Astrocyte (in vitro differentiated cells and primary cell): ENCODE measurements around the gene WNT9B. TPM values are rescaled to one million over a fixed set of nuclear protein-coding genes. Genes with fewer than 3 reads are reported as not detected.

Experiments
- DNase-seq: peaks from one replicate; pipeline ENCODE4 v3.0.0-alpha.2; 2010; ENCODE audit warnings: low read depth
- FAIRE-seq: peaks from 2 replicates; lab custom pipeline; 2011; peaks lifted over from hg19 to GRCh38; lab: Jason Lieb, UNC
- H2AFZ ChIP-seq: 2 replicates; pipeline ENCODE4 v1.6.0; 2012; ENCODE audit warnings: low read depth, low read length, inconsistent platforms
- H3K27ac ChIP-seq: 2 replicates; pipeline ENCODE4 v1.5.1; 2011; ENCODE audit warnings: low read depth, low read length, inconsistent platforms
- H3K27me3 ChIP-seq: 2 replicates; pipeline ENCODE4 v1.6.0; 2011; ENCODE audit warnings: low read length, inconsistent platforms; ENCODE audit not compliant: insufficient read depth
- H3K36me3 ChIP-seq: 2 replicates; pipeline ENCODE4 v1.5.1; 2011; ENCODE audit warnings: low read length, inconsistent platforms; ENCODE audit not compliant: insufficient read depth
- H3K4me1 ChIP-seq: 2 replicates; pipeline ENCODE4 v1.5.1; 2011; ENCODE audit warnings: low read length, inconsistent platforms; ENCODE audit not compliant: insufficient read depth
- H3K4me2 ChIP-seq: 2 replicates; pipeline ENCODE4 v1.6.0; 2012; ENCODE audit warnings: low read length, inconsistent platforms
- H3K4me3 ChIP-seq: 2 replicates; pipeline ENCODE4 v1.5.1; 2011; ENCODE audit warnings: low read depth, mild to moderate bottlenecking, low read length, inconsistent platforms; ENCODE audit not compliant: insufficient read depth
- H3K79me2 ChIP-seq: 2 replicates; pipeline ENCODE4 v1.6.0; 2012; ENCODE audit warnings: mild to moderate bottlenecking, low read length, inconsistent platforms; ENCODE audit not compliant: insufficient read depth
- H3K9ac ChIP-seq: 2 replicates; pipeline ENCODE4 v1.6.0; 2012; ENCODE audit warnings: mild to moderate bottlenecking, low read length, inconsistent platforms
- H3K9me3 ChIP-seq: 2 replicates; pipeline ENCODE4 v1.5.1; 2012; ENCODE audit warnings: low read depth, mild to moderate bottlenecking, low read length, inconsistent platforms; ENCODE audit not compliant: insufficient read depth
- H4K20me1 ChIP-seq: 2 replicates; pipeline ENCODE4 v1.6.0; 2012; ENCODE audit warnings: low read length, inconsistent platforms; ENCODE audit not compliant: insufficient read depth
- H3K27ac Mint-ChIP-seq: one replicate; pipeline ENCODE4 v1.8.0; 2021; ENCODE audit warnings: mild to moderate bottlenecking, mixed read lengths; ENCODE audit not compliant: unreplicated experiment
- H3K27me3 Mint-ChIP-seq: one replicate; pipeline ENCODE4 v1.8.0; 2021; ENCODE audit warnings: low read depth, mixed read lengths; ENCODE audit not compliant: unreplicated experiment
- H3K36me3 Mint-ChIP-seq: one replicate; pipeline ENCODE4 v1.8.0; 2021; ENCODE audit warnings: low read depth, mixed read lengths; ENCODE audit not compliant: unreplicated experiment
- H3K4me1 Mint-ChIP-seq: one replicate; pipeline ENCODE4 v1.8.0; 2021; ENCODE audit warnings: low read depth, mixed read lengths; ENCODE audit not compliant: unreplicated experiment
- H3K4me3 Mint-ChIP-seq: one replicate; pipeline ENCODE4 v1.8.0; 2021; ENCODE audit warnings: mild to moderate bottlenecking, moderate library complexity, mixed read lengths; ENCODE audit not compliant: unreplicated experiment
- H3K9me3 Mint-ChIP-seq: one replicate; pipeline ENCODE4 v1.8.0; 2021; ENCODE audit warnings: mild to moderate bottlenecking, mixed read lengths; ENCODE audit not compliant: unreplicated experiment
- CTCF ChIP-seq: IDR thresholded peaks from 2 replicates; pipeline ENCODE4 v1.5.1; 2011; ENCODE audit warnings: low read depth, mild to moderate bottlenecking, inconsistent platforms, low read length, moderate library complexity; ENCODE audit not compliant: insufficient read depth
- EZH2 ChIP-seq: IDR thresholded peaks from 2 replicates; pipeline ENCODE4 v1.6.1; 2012; ENCODE audit warnings: mild to moderate bottlenecking, low read length, inconsistent platforms; ENCODE audit not compliant: insufficient read depth
- total RNA-seq: library from RNA; stranded (reverse); gene quantifications from 2 replicates; pipeline ENCODE4 v1.2.1, GENCODE V29; 2021

Gene WNT9B
- total RNA-seq, 1 donor from 2014 or later, result 0.48 TPM

- Histone ChIP-seq H3K4me1 (peaks cover 11% of the 10 kb centered on the region), H3K27ac (no peak overlapping the region), H2AFZ (no peak overlapping the region), H3K27me3 (peaks cover 38% of the 10 kb centered on the region), H3K4me3 (no peak overlapping the region), H4K20me1 (no peaks in the 10 kb centered on the region), H3K9me3 (no peaks in the 10 kb centered on the region), H3K79me2 (no peaks in the 10 kb centered on the region), H3K9ac (no peak overlapping the region), H3K36me3 (no peaks in the 10 kb centered on the region), H3K4me2 (no peak overlapping the region)
- Mint-ChIP-seq H3K4me3 (no peak overlapping the region), H3K27ac (peak overlapping the region; percentile 12), H3K27me3 (peaks cover 29% of the 10 kb centered on the region), H3K9me3 (peaks cover 3% of the 10 kb centered on the region), H3K36me3 (no peaks in the 10 kb centered on the region), H3K4me1 (peaks cover 15% of the 10 kb centered on the region)
- TF ChIP-seq CTCF (no peak), EZH2 (no peak)
- peak; percentile 18 for DNase-seq
- peak; percentile 70 for FAIRE-seq
These were observed 2.6 kb downstream of the WNT9B start for GRCh38 chr17:46853896-46854444.

- Mint-ChIP-seq H3K4me3 (no peak overlapping the region), H3K9me3 (peaks cover 3% of the 10 kb centered on the region), H3K27me3 (peaks cover 25% of the 10 kb centered on the region), H3K4me1 (peaks cover 15% of the 10 kb centered on the region), H3K27ac (no peak overlapping the region), H3K36me3 (no peaks in the 10 kb centered on the region)
- no peaks in the 10 kb centered on the region for H3K79me2 ChIP-seq
- FAIRE-seq (no peak), DNase-seq (no peak)
- no peak overlapping the region for H3K4me3 ChIP-seq
- H3K27me3 ChIP-seq, result peaks cover 32% of the 10 kb centered on the region
- H4K20me1 ChIP-seq, result no peaks in the 10 kb centered on the region
- no peaks in the 10 kb centered on the region for H3K9me3 ChIP-seq
- peaks cover 11% of the 10 kb centered on the region for H3K4me1 ChIP-seq
- H3K4me2 ChIP-seq, result no peak overlapping the region
- H3K27ac ChIP-seq, result no peak overlapping the region
- H2AFZ ChIP-seq, result no peak overlapping the region
- H3K36me3 ChIP-seq, result no peaks in the 10 kb centered on the region
- no peak for TF ChIP-seq EZH2
- no peak for TF ChIP-seq CTCF
- no peak overlapping the region for H3K9ac ChIP-seq
These were observed 3.1 kb downstream of the WNT9B start for GRCh38 chr17:46854515-46854914.

- H3K9me3 ChIP-seq, result no peaks in the 10 kb centered on the region
- peaks cover 28% of the 10 kb centered on the region for H3K27me3 ChIP-seq
- H3K4me1 ChIP-seq, result peaks cover 11% of the 10 kb centered on the region
- H3K4me3 ChIP-seq, result no peak overlapping the region
- no peaks in the 10 kb centered on the region for H3K79me2 ChIP-seq
- H2AFZ ChIP-seq, result no peak overlapping the region
- H4K20me1 ChIP-seq, result no peaks in the 10 kb centered on the region
- TF ChIP-seq CTCF, result no peak
- TF ChIP-seq EZH2, result no peak
- H3K4me2 ChIP-seq, result no peak overlapping the region
- Mint-ChIP-seq H3K36me3 (no peaks in the 10 kb centered on the region), H3K27ac (peak overlapping the region; percentile 34), H3K4me1 (peaks cover 15% of the 10 kb centered on the region), H3K4me3 (no peak overlapping the region), H3K9me3 (peaks cover 3% of the 10 kb centered on the region), H3K27me3 (peaks cover 22% of the 10 kb centered on the region)
- H3K36me3 ChIP-seq, result no peaks in the 10 kb centered on the region
- H3K27ac ChIP-seq, result no peak overlapping the region
- FAIRE-seq (no peak), DNase-seq (no peak)
- no peak overlapping the region for H3K9ac ChIP-seq
These were observed 3.6 kb downstream of the WNT9B start for GRCh38 chr17:46854948-46855347.
